Measurements from ENCODE around the gene IL17B.

IL17B gene

DNA sequence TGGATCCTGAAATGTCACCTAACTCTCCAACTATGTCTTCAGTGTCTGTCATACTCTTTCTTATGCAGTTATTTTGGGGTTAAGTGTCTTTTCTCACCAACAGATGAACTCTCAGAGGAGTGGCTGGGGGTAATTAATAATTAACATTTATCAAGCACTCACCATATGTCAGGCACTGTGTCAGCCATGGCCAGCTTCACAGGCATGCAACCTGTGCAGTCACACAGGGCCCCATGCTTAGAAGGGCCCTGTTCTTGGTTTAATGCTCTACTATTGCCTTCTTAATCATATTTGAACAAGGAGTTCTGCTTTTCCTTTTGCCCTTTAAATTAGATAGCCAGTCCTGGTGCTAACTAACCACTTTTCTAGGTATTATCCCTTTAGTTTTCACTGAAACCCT is 37.2 kb downstream of the IL17B start:
- in situ Hi-C loops (cut with HindIII; ENCODE audit: low sequenced_read_pairs), result no loop called here
- TF ChIP-seq, protein P1, sequence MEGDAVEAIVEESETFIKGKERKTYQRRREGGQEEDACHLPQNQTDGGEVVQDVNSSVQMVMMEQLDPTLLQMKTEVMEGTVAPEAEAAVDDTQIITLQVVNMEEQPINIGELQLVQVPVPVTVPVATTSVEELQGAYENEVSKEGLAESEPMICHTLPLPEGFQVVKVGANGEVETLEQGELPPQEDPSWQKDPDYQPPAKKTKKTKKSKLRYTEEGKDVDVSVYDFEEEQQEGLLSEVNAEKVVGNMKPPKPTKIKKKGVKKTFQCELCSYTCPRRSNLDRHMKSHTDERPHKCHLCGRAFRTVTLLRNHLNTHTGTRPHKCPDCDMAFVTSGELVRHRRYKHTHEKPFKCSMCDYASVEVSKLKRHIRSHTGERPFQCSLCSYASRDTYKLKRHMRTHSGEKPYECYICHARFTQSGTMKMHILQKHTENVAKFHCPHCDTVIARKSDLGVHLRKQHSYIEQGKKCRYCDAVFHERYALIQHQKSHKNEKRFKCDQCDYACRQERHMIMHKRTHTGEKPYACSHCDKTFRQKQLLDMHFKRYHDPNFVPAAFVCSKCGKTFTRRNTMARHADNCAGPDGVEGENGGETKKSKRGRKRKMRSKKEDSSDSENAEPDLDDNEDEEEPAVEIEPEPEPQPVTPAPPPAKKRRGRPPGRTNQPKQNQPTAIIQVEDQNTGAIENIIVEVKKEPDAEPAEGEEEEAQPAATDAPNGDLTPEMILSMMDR (IDR thresholded peaks at IDR 0.05; ENCODE audit: low read depth, low read length, missing control alignments), result no peak

GRCh38 chr5:149340920-149341319 is 38.2 kb downstream of the IL17B start:
- no peak overlapping the region for H3K4me3 ChIP-seq (ENCODE audit: low read depth, low read length)
- TF ChIP-seq, protein P1 (IDR thresholded peaks at IDR 0.05; ENCODE audit: low read depth, low read length, missing control alignments), result no peak
- DNase-seq (ENCODE audit: low read depth), result no peak
- in situ Hi-C loops (cut with HindIII; ENCODE audit: low sequenced_read_pairs), result no loop called here

More for the DNA sequence above, 37.2 kb downstream of the IL17B start:
- no peak overlapping the region for H3K4me3 ChIP-seq (ENCODE audit: low read depth, low read length)
- no peak for DNase-seq (ENCODE audit: low read depth)

DNA sequence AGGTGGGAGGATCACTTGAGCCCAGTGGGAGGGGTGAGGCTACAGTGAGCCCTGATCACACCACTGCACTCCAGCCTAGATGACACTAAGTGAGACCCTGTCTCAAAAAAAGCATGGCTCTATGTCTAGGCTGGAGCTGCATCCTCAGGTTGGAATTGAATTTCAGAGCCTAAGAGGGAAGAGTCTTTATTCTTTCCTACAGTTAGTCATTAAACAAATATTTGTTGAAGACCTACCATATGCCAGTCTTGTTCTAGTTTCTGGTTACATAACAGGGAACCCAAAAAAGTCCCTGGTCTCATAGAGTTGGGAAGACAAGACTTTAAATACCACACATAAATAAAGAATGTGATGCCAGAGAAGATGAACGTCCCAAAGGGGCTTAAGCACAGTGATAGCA is 40.7 kb downstream of the IL17B start:
- in situ Hi-C loops (cut with HindIII; ENCODE audit: low sequenced_read_pairs), result no loop called here
- H3K4me3 ChIP-seq (ENCODE audit: low read depth, low read length), result no peak overlapping the region
- DNase-seq (ENCODE audit: low read depth), result no peak
- TF ChIP-seq, protein P1 (IDR thresholded peaks at IDR 0.05; ENCODE audit: low read depth, low read length, missing control alignments), result no peak

DNA sequence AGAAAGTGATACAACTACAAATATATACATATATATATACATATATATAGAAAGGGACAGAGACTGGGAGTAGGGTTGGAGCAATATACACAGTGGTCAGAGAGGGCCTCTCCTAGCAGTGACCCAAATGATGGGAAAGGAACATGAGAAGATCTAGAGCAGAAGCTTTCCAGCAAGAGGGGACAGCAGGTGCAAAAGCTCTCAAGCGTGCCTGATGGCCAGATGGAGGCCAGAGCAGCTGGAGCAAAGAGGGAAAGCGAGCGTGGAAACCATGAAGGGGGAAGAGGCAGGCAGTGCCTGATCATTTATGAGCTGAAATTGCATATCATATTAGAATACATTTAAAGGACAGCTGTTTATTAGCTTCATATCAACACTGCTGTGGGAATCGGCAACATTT is 41.4 kb downstream of the IL17B start:
- TF ChIP-seq, protein P1 (IDR thresholded peaks at IDR 0.05; ENCODE audit: low read depth, low read length, missing control alignments), result no peak
- in situ Hi-C loops (cut with HindIII; ENCODE audit: low sequenced_read_pairs), result no loop called here
- no peak overlapping the region for H3K4me3 ChIP-seq (ENCODE audit: low read depth, low read length)
- no peak for DNase-seq (ENCODE audit: low read depth)

DNA sequence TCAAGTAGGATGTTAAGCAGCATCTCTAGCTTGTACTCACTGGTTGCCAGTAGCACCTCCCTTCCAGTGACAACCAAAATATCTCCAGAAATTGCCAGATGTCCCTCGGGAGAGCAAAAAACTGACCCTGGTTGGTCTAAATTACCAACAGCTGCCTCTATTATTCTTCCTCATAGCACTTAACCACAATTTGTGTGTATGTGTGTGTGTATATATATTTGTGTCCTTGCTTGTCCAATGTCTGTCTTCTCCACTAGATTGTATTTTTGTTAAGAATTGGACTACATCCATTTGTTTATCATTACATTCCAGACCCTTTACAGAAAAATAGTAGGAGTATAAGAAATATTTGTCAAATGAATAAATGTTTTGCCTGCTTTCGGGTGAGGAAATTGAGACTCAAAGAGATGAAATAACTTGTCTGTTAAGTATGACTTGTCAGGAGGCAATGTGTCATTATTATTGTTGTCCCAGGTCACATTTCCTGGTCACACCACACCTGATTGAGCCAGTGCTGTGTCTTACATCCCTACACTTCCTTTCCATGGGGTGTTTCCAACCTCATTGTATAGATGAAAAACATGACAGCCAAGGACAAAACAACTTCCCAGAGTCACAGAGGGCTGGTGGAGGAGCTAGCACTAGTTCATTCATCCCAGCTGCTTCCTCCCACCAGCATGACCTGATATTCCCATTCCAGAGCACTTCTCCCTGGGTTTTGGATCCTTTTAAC is 45.2 kb downstream of the IL17B start:
- DNase-seq (ENCODE audit: low read depth), result no peak
- in situ Hi-C loops (cut with HindIII; ENCODE audit: low sequenced_read_pairs), result no loop called here
- no peak overlapping the region for H3K4me3 ChIP-seq (ENCODE audit: low read depth, low read length)
- TF ChIP-seq, protein P1 (IDR thresholded peaks at IDR 0.05; ENCODE audit: low read depth, low read length, missing control alignments), result no peak

DNA sequence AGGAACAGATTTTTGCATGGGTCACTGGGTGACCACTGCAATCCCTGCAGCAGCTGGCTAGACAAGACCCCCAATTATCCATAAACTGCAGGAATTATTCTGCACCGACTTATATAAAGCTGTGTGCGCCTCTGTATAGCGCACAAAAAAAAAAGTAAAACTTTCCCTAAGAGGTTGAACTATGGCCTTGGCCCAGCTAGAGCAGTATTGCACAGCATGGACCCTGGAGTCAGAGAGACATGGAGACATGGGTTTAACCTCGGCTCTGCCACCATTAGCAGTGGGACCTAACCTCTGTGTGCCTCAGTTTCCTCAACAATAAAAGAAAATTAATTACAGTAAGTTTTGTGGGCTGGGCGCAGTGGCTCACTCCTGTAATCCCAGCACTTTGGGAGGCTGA is 50.9 kb downstream of the IL17B start:
- DNase-seq (ENCODE audit: low read depth), result no peak
- TF ChIP-seq, protein P1 (IDR thresholded peaks at IDR 0.05; ENCODE audit: low read depth, low read length, missing control alignments), result no peak
- H3K4me3 ChIP-seq (ENCODE audit: low read depth, low read length), result no peak overlapping the region
- in situ Hi-C loops (cut with HindIII; ENCODE audit: low sequenced_read_pairs), result no loop called here
